Measurements from ENCODE around the gene TMA7B. TPM values are rescaled to one million over a fixed set of nuclear protein-coding genes. Genes with fewer than 3 reads are reported as not detected.

Gene TMA7B
- total and polyA plus RNA-seq, 2 donors (not counting 1 experiment from before 2014, with no cell fraction given), result 0.85 to 1.4 TPM

GRCh38 chr22:39999144-39999757 is 39.1 kb downstream of the TMA7B start:
- H3K27me3 ChIP-seq (replicated peaks in 1 of 4; ENCODE audit: control extremely low read depth in 1 of 4, control insufficient read depth in 3 of 4, insufficient read depth in 4 of 4, low read length in 3 of 4), result peaks cover 0 to 32% (median 17%) of the 10 kb centered on the region in 4 experiments
- H3K4me2 ChIP-seq (replicated peaks; ENCODE audit: low read depth, low read length, poor library complexity, severe bottlenecking), result no peak overlapping the region
- ChIA-PET CTCF (no interaction called here), POLR2A (no interaction called here)
- intact Hi-C loops (cut with micrococcal nuclease), result no loop called here
- no peaks in the 10 kb centered on the region for H4K20me1 ChIP-seq (ENCODE audit: control insufficient read depth, insufficient read depth, low read length, poor library complexity, severe bottlenecking)
- DNase-seq (no peak), ATAC-seq (ENCODE audit: low read depth) (no peak)
- H3K4me3 ChIP-seq (ENCODE audit: control extremely low read depth in 1 of 5, extremely low read depth in 1 of 5, insufficient read depth in 1 of 5, low read depth in 2 of 5, low read length in 4 of 5), result no peak overlapping the region
- no peak overlapping the region for H3K9ac ChIP-seq (ENCODE audit: low read length)
- H2AFZ ChIP-seq (ENCODE audit: insufficient read depth, low read depth, low read length, poor library complexity, severe bottlenecking), result no peak overlapping the region
- Mint-ChIP-seq H3K4me3 (no peak overlapping the region), H3K4me1 (peaks cover 2% of the 10 kb centered on the region), H3K27ac (no peak overlapping the region), H3K27me3 (peaks cover 41% of the 10 kb centered on the region), H3K9me3 (ENCODE audit: insufficient read depth) (no peaks in the 10 kb centered on the region)
- H3K9me3 ChIP-seq (ENCODE audit: control extremely low read depth in 1 of 3, control insufficient read depth in 2 of 3, insufficient read depth in 1 of 3, low read length in 2 of 3), result peaks cover 0 to 4% (median 0%) of the 10 kb centered on the region in 3 donors
- no peak for TF ChIP-seq EZH2 (IDR thresholded peaks at IDR 0.05; ENCODE audit: borderline replicate concordance, insufficient read depth, low read depth, low read length, poor library complexity, severe bottlenecking)
- TF ChIP-seq, protein P1, sequence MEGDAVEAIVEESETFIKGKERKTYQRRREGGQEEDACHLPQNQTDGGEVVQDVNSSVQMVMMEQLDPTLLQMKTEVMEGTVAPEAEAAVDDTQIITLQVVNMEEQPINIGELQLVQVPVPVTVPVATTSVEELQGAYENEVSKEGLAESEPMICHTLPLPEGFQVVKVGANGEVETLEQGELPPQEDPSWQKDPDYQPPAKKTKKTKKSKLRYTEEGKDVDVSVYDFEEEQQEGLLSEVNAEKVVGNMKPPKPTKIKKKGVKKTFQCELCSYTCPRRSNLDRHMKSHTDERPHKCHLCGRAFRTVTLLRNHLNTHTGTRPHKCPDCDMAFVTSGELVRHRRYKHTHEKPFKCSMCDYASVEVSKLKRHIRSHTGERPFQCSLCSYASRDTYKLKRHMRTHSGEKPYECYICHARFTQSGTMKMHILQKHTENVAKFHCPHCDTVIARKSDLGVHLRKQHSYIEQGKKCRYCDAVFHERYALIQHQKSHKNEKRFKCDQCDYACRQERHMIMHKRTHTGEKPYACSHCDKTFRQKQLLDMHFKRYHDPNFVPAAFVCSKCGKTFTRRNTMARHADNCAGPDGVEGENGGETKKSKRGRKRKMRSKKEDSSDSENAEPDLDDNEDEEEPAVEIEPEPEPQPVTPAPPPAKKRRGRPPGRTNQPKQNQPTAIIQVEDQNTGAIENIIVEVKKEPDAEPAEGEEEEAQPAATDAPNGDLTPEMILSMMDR (IDR thresholded peaks at IDR 0.05), result no peak
- no peaks in the 10 kb centered on the region for H3K79me2 ChIP-seq (ENCODE audit: control insufficient read depth, insufficient read depth, low read length)
- no peak overlapping the region for H3K27ac ChIP-seq (ENCODE audit: low read length in 2 of 2)
- no peaks in the 10 kb centered on the region for H3K36me3 ChIP-seq (replicated peaks in 1 of 2; ENCODE audit: control extremely low read depth in 1 of 2, control insufficient read depth in 1 of 2, extremely low read depth in 1 of 2, insufficient read depth in 2 of 2, low read length in 1 of 2)
- 93% methylated on average over 16 of the region's 16 CpGs for WGBS (ENCODE audit: insufficient coverage)
- peaks cover 7 to 11% of the 10 kb centered on the region in 2 donors for H3K4me1 ChIP-seq (ENCODE audit: control insufficient read depth in 2 of 2, insufficient read depth in 2 of 2, low read length in 2 of 2)

DNA sequence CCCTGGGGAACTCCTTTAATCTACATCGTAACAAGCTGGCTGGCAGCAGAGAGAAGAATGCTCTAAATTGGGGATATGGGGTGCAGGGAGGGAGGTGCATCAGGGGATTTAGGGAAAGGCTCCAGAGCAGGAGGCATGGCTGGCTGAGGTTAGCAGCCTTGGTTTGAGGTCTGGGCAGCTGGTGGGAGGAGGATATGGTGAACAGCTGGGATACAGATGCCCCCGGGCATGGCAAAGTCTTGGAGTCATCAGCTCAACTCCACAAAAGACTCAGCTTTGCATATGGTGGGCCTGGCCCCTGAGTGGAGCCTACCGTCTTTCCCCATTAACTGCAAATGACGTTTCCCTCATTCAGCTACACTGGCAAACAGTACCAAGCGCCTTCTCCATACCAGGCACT is 40.0 kb downstream of the TMA7B start:
- Histone ChIP-seq H3K27ac (ENCODE audit: low read length in 2 of 2) (no peak overlapping the region), H3K9ac (ENCODE audit: low read length) (no peak overlapping the region), H4K20me1 (ENCODE audit: control insufficient read depth, insufficient read depth, low read length, poor library complexity, severe bottlenecking) (no peaks in the 10 kb centered on the region), H3K79me2 (ENCODE audit: control insufficient read depth, insufficient read depth, low read length) (no peaks in the 10 kb centered on the region), H3K4me1 (ENCODE audit: control insufficient read depth in 2 of 2, insufficient read depth in 2 of 2, low read length in 2 of 2) (peaks cover 3 to 6% of the 10 kb centered on the region in 2 donors), H3K4me3 (ENCODE audit: control extremely low read depth in 1 of 5, extremely low read depth in 1 of 5, insufficient read depth in 1 of 5, low read depth in 2 of 5, low read length in 4 of 5) (no peak overlapping the region), H3K4me2 (replicated peaks; ENCODE audit: low read depth, low read length, poor library complexity, severe bottlenecking) (no peak overlapping the region), H3K36me3 (replicated peaks in 1 of 2; ENCODE audit: control extremely low read depth in 1 of 2, control insufficient read depth in 1 of 2, extremely low read depth in 1 of 2, insufficient read depth in 2 of 2, low read length in 1 of 2) (no peaks in the 10 kb centered on the region), H2AFZ (ENCODE audit: insufficient read depth, low read depth, low read length, poor library complexity, severe bottlenecking) (no peak overlapping the region), H3K9me3 (ENCODE audit: control extremely low read depth in 1 of 3, control insufficient read depth in 2 of 3, insufficient read depth in 1 of 3, low read length in 2 of 3) (peaks cover 0 to 4% (median 0%) of the 10 kb centered on the region in 3 donors), H3K27me3 (replicated peaks in 1 of 4; ENCODE audit: control extremely low read depth in 1 of 4, control insufficient read depth in 3 of 4, insufficient read depth in 4 of 4, low read length in 3 of 4) (peaks cover 0 to 31% (median 14%) of the 10 kb centered on the region in 4 experiments)
- ChIA-PET CTCF (no interaction called here), POLR2A (no interaction called here)
- DNase-seq (no peak), ATAC-seq (ENCODE audit: low read depth) (no peak)
- Mint-ChIP-seq H3K4me1 (no peaks in the 10 kb centered on the region), H3K9me3 (ENCODE audit: insufficient read depth) (no peaks in the 10 kb centered on the region), H3K4me3 (no peak overlapping the region), H3K27ac (no peak overlapping the region), H3K27me3 (peaks cover 44% of the 10 kb centered on the region)
- intact Hi-C loops (cut with micrococcal nuclease), result no loop called here
- TF ChIP-seq, protein P1 (IDR thresholded peaks at IDR 0.05), result no peak
- TF ChIP-seq EZH2 (IDR thresholded peaks at IDR 0.05; ENCODE audit: borderline replicate concordance, insufficient read depth, low read depth, low read length, poor library complexity, severe bottlenecking), result no peak
- 100% methylated on average over 3 of the region's 5 CpGs for WGBS (ENCODE audit: insufficient coverage)

Data from B cell (primary cell).